Epithelial cell of esophagus (primary cell): ENCODE results near the gene PLCG1.

Experiments
- DNase-seq: peaks from one replicate; pipeline ENCODE4 v3.0.0; 2010; ENCODE audit warnings: low read depth
- H3K4me3 ChIP-seq: 2 replicates; pipeline ENCODE4 v1.5.1; 2011; ENCODE audit warnings: mild to moderate bottlenecking, low read length, control low read depth
- TF ChIP-seq, protein P1 (sequence below): IDR thresholded peaks from 2 replicates; pipeline ENCODE4 v1.5.1; 2011; ENCODE audit warnings: low read depth, mild to moderate bottlenecking, low read length, control low read depth, inconsistent platforms; ENCODE audit not compliant: insufficient read depth; ENCODE audit errors: missing control alignments

PLCG1 gene

DNA sequence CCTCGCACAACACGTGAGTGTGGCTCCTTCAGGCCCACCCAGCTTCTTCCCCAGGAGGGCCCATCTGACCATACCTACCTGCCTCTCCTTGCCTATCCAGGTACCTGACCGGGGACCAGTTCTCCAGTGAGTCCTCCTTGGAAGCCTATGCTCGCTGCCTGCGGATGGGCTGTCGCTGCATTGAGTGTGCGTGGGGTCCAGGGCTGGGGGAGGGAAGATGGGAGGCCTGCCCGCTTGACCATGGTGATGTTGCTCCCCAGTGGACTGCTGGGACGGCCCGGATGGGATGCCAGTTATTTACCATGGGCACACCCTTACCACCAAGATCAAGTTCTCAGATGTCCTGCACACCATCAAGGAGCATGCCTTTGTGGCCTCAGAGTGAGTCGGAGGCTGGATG lies 26.5 kb downstream of the PLCG1 start:
- H3K4me3 ChIP-seq, result no peak overlapping the region
- TF ChIP-seq, protein P1, sequence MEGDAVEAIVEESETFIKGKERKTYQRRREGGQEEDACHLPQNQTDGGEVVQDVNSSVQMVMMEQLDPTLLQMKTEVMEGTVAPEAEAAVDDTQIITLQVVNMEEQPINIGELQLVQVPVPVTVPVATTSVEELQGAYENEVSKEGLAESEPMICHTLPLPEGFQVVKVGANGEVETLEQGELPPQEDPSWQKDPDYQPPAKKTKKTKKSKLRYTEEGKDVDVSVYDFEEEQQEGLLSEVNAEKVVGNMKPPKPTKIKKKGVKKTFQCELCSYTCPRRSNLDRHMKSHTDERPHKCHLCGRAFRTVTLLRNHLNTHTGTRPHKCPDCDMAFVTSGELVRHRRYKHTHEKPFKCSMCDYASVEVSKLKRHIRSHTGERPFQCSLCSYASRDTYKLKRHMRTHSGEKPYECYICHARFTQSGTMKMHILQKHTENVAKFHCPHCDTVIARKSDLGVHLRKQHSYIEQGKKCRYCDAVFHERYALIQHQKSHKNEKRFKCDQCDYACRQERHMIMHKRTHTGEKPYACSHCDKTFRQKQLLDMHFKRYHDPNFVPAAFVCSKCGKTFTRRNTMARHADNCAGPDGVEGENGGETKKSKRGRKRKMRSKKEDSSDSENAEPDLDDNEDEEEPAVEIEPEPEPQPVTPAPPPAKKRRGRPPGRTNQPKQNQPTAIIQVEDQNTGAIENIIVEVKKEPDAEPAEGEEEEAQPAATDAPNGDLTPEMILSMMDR, result no peak
- DNase-seq, result no peak

DNA sequence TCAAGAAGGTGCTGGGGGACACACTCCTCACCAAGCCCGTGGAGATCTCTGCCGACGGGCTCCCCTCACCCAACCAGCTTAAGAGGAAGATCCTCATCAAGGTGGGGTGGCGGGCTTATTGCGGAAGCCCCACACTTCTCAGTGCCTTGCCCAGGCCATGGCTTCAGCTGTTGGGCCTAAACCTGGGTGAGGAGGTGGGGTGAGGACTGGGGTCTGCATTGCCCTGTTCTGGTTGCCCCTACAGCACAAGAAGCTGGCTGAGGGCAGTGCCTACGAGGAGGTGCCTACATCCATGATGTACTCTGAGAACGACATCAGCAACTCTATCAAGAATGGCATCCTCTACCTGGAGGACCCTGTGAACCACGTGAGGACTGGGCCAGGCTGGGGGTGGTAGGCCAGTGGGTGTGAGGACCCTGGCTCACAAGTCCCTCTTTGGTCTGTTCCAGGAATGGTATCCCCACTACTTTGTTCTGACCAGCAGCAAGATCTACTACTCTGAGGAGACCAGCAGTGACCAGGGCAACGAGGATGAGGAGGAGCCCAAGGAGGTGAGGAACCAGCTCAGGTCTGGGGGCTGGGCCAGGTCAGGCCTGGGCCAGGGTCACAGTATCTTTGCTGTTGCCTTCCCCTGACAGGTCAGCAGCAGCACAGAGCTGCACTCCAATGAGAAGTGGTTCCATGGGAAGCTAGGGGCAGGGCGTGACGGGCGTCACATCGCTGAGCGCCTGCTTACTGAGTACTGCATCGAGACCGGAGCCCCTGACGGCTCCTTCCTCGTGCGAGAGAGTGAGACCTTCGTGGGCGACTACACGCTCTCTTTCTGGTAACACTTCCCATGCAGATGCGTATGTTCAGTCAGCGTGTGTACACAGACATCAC lies 27.9 kb downstream of the PLCG1 start:
- H3K4me3 ChIP-seq, result no peak overlapping the region
- TF ChIP-seq, protein P1, result no peak
- no peak for DNase-seq

DNA sequence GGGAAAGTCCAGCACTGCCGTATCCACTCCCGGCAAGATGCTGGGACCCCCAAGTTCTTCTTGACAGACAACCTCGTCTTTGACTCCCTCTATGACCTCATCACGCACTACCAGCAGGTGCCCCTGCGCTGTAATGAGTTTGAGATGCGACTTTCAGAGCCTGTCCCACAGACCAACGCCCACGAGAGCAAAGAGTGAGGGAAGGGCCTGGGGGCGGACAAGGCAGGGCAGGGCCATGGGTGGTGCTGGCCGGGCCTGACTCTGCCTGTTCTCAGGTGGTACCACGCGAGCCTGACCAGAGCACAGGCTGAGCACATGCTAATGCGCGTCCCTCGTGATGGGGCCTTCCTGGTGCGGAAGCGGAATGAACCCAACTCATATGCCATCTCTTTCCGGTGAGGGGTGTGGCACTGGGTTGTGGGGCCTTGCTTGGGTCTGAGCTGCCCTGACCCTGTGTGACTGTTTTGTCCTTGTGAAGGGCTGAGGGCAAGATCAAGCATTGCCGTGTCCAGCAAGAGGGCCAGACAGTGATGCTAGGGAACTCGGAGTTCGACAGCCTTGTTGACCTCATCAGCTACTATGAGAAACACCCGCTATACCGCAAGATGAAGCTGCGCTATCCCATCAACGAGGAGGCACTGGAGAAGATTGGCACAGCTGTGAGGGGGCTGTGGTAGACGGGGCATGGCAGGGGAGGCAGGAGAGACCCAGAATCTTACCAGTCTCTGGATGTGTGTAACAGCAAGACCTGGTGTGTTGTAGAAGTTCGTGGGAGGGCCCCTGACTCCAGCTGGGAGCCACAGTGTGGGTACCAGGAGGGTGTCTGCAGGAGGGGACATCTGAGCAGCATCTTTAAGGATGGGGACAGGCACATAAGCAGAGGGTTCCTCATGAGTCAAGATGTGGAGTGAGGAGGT lies 29.1 kb downstream of the PLCG1 start:
- TF ChIP-seq, protein P1, result no peak
- H3K4me3 ChIP-seq, result no peak overlapping the region
- DNase-seq, result no peak

DNA sequence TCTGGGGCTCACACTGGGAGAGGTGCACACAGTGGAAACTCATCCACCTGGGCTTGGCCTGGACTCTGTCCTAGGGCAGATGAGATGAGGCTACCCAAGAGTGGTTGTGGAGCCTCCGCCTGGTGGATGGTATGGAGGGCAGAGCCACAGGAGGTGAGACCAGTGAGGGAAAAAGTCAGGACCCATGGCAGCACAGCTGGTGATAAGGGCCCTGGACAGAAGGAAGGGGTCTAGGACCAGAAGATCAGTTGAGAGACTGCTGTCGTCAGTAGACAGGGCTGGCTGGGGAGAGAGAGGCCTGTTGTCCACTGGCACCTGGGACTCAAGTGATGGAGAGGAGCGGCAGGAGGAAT lies 29.8 kb downstream of the PLCG1 start:
- TF ChIP-seq, protein P1, result no peak
- H3K4me3 ChIP-seq, result no peak overlapping the region
- DNase-seq, result no peak

DNA sequence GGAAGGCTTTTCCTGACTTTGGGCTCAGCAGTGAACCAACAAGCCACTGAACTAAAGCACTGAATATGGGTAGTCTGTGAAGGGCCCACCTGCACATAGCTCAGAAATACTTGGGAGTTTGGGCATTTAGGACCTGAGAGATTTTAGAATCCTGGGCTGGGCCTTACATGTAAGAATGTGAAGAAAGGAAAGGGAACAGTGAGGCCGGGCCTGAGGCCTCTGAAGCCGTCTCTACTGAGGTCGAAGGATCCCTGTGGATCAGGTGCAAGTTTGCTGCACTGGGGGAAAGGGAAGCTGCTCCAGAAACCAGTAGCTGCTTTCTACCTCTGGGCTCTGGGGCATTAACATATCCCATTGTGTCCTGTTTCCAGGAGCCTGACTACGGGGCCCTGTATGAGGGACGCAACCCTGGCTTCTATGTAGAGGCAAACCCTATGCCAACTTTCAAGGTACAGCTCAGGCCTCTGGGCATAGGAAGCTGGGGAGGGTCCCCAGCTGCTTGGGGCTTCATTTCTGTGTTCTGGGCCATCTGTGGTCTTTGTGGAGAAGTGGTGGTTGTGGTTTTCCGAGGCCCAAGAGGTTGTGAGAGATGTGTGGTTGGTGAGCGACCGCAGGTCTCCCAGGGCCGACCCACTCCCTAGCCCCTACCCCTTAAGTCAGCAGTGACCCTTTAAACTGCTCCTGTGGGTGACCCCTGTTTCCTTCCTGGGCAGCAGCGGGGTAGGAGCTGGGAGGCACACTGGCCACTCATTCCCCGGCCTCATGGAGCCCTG lies 30.3 kb downstream of the PLCG1 start:
- DNase-seq, result no peak
- no peak overlapping the region for H3K4me3 ChIP-seq
- TF ChIP-seq, protein P1, result no peak

DNA sequence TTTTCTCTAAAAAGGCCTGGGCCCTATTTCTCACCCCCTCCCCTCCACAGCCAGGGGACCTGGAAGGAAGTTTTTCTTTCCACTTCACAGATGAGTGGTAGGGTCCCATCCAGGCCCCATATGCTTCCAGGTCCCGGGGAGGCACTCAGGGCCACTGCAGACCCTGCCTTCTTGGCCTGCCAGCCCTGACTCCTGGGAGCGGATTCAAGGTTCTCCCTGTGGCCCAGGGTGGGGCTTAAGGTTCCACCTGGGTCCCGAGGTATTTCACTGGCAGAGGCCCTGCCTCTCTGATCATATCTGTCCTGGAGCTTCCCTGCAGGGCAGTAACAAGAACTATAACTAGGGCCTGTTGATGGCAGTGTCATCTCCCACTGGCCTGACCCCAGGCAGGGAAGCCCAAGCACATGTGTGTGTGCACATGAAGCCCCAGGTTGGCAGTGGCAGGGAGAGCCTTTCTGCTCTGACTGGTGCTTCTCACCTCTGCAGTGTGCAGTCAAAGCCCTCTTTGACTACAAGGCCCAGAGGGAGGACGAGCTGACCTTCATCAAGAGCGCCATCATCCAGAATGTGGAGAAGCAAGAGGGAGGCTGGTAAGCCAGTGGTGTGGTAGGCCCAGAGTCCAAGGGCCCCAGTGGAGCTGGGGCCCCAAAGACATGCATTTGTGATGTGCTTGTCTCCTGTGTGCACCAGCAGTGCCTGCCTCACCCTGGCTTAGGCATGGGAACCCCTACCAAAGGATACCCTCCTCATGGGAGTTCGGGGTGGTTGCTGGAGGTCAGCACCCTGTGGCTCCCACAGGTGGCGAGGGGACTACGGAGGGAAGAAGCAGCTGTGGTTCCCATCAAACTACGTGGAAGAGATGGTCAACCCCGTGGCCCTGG lies 31.2 kb downstream of the PLCG1 start:
- TF ChIP-seq, protein P1, result no peak
- H3K4me3 ChIP-seq, result no peak overlapping the region
- no peak for DNase-seq
